Karpas-422 (cell line): ENCODE data around the gene SLC35F1. TPM values are rescaled to one million over a fixed set of nuclear protein-coding genes. Genes with fewer than 3 reads are reported as not detected.

Source experiments
- DNase-seq: peaks from one replicate; pipeline ENCODE4 v3.0.0-alpha.2; 2015
- H2AFZ ChIP-seq: fragments of 200-600 bp; sonication (generic); 2 replicates; pipeline ENCODE4 v1.6.1; 2014; ENCODE audit warnings: antibody characterized with exemption, low read length, mixed read lengths
- H3K27ac ChIP-seq: fragments of 200-600 bp; sonication (generic); 2 replicates; pipeline ENCODE4 v1.5.1; 2014; ENCODE audit warnings: mild to moderate bottlenecking, low read length, moderate library complexity
- H3K27me3 ChIP-seq: fragments of 200-600 bp; sonication (generic); 2 replicates; pipeline ENCODE4 v1.6.1; 2014; ENCODE audit warnings: low read length, mixed read lengths
- H3K36me3 ChIP-seq: fragments of 200-600 bp; sonication (generic); 2 replicates; pipeline ENCODE4 v1.6.1; 2014; ENCODE audit warnings: low read length, mixed read lengths; ENCODE audit not compliant: insufficient read depth
- H3K4me1 ChIP-seq: fragments of 200-600 bp; sonication (generic); 2 replicates; pipeline ENCODE4 v1.6.1; 2014; ENCODE audit warnings: mild to moderate bottlenecking, low read length, mixed read lengths
- H3K4me2 ChIP-seq: fragments of 200-600 bp; sonication (generic); 2 replicates; pipeline ENCODE4 v1.6.1; 2014; ENCODE audit warnings: low read length, low read depth, mild to moderate bottlenecking; ENCODE audit not compliant: poor library complexity, severe bottlenecking
- H3K4me3 ChIP-seq: fragments of 200-600 bp; sonication (generic); 2 replicates; pipeline ENCODE4 v1.5.1; 2014; ENCODE audit warnings: mild to moderate bottlenecking, antibody characterized with exemption, low read length, mixed read lengths
- H3K79me2 ChIP-seq: fragments of 200-600 bp; sonication (generic); 2 replicates; pipeline ENCODE4 v1.6.1; 2014; ENCODE audit warnings: mild to moderate bottlenecking, low read length, mixed read lengths
- H3K9ac ChIP-seq: fragments of 200-600 bp; sonication (generic); 2 replicates; pipeline ENCODE4 v1.6.0; 2014; ENCODE audit warnings: low read length
- H3K9me2 ChIP-seq: fragments of 200-600 bp; sonication (generic), shearing (Covaris generic); replicated peaks from 2 replicates; pipeline ENCODE4 v1.6.0; 2014; ENCODE audit warnings: mild to moderate bottlenecking, low read length, moderate library complexity; ENCODE audit not compliant: insufficient read depth
- H3K9me3 ChIP-seq: fragments of 300-700, 200-600 bp; sonication (generic); 2 replicates; pipeline ENCODE4 v1.6.1; 2014; ENCODE audit warnings: low read length, mixed read lengths
- H4K20me1 ChIP-seq: fragments of 200-600 bp; sonication (generic); 2 replicates; pipeline ENCODE4 v1.6.1; 2014; ENCODE audit warnings: mild to moderate bottlenecking, antibody characterized with exemption, low read length, low read depth; ENCODE audit not compliant: insufficient read depth
- total RNA-seq: library from RNA; depleted of rRNA; stranded (reverse); fragments of >200 nt; shearing (Covaris generic); gene quantifications from 2 replicates; pipeline ENCODE4 v1.2.3, GENCODE V29; 2014; ENCODE audit warnings: low replicate concordance

Gene SLC35F1
- total RNA-seq, 1 experiment from 2014 or later = not detected

GRCh38 chr6:118335325-118335816, 428.3 kb downstream of the SLC35F1 start:
- Histone ChIP-seq H3K79me2 (no peaks in the 10 kb centered on the region), H3K9me3 (no peaks in the 10 kb centered on the region), H3K9ac (no peak overlapping the region), H3K4me3 (no peak overlapping the region), H3K36me3 (no peaks in the 10 kb centered on the region), H3K4me1 (no peaks in the 10 kb centered on the region), H3K27me3 (no peaks in the 10 kb centered on the region), H3K9me2 (no peaks in the 10 kb centered on the region), H2AFZ (no peak overlapping the region), H4K20me1 (no peaks in the 10 kb centered on the region), H3K4me2 (no peak overlapping the region), H3K27ac (no peak overlapping the region)
- DNase-seq = no peak

DNA sequence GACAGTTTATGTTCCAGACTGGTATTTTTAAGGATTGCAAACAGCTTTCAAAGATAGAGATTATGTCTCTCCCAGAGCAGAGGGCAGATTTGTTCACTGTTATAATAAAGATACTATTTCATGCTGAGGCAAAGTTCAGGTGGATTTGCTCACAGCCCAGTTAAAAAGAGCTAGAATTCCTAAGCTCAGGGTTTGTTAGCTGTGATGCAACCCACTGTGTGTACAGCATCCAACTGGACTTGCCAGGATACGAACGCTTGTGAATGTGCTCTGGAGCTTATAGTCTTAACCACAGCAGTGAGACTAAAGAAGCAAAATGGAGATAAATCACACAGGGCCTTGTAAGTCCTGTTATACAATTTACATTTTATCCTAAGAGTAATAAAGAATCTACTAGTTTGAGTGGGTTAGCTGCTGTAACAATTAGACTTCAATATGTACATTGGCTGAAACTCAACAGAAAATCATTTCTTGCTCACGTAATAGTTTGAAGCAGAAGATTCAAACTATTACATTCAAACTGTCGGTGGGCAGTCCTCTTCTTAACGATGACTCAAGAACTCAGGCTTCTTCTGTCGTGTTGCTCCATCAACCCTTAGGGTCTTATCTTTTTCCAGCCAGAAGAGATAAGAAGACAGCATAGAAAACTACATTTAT, 437.1 kb downstream of the SLC35F1 start:
- H3K79me2 ChIP-seq = no peaks in the 10 kb centered on the region
- DNase-seq = no peak
- H3K27ac ChIP-seq = no peak overlapping the region
- H3K4me3 ChIP-seq = no peak overlapping the region
- H3K4me1 ChIP-seq = no peaks in the 10 kb centered on the region
- H3K9me3 ChIP-seq = no peaks in the 10 kb centered on the region
- H3K27me3 ChIP-seq = no peaks in the 10 kb centered on the region
- no peak overlapping the region for H3K4me2 ChIP-seq
- no peaks in the 10 kb centered on the region for H4K20me1 ChIP-seq
- no peak overlapping the region for H2AFZ ChIP-seq
- no peaks in the 10 kb centered on the region for H3K36me3 ChIP-seq
- no peak overlapping the region for H3K9ac ChIP-seq
- no peaks in the 10 kb centered on the region for H3K9me2 ChIP-seq

DNA sequence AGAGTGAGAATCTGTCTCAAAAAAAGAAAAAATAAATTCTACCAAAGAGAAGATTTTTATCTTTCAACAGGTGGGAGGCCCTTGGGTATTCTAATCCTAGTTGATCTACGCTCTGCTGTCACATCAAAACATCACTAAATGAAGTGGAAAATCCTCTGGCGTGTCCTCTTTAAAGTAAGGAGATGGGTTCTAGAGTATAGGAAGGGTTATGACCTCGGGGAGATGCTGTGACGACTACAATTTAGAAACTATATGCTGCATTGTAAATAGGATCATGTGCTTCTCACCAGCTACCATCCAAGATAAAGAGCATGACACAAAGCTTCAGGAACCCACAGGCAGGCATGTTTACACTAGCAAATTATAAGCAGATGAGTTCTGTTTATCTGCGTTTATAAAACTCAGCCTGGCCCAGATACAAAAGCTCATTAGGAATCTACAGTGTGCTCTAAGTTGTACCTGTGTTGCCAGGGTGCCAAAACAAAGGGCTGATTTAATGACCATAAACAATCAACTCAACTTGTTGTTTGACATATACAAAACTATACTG, 443.9 kb downstream of the SLC35F1 start:
- Histone ChIP-seq H2AFZ (no peak overlapping the region), H3K27ac (no peak overlapping the region), H3K9me3 (no peaks in the 10 kb centered on the region), H3K9ac (no peak overlapping the region), H4K20me1 (no peaks in the 10 kb centered on the region), H3K36me3 (no peaks in the 10 kb centered on the region), H3K79me2 (no peaks in the 10 kb centered on the region), H3K4me3 (no peak overlapping the region), H3K4me2 (no peak overlapping the region), H3K9me2 (no peaks in the 10 kb centered on the region), H3K27me3 (no peaks in the 10 kb centered on the region), H3K4me1 (no peaks in the 10 kb centered on the region)
- no peak for DNase-seq

- Histone ChIP-seq H2AFZ (no peak overlapping the region), H3K79me2 (no peaks in the 10 kb centered on the region), H3K4me2 (no peak overlapping the region), H4K20me1 (no peaks in the 10 kb centered on the region), H3K27me3 (no peaks in the 10 kb centered on the region), H3K36me3 (no peaks in the 10 kb centered on the region), H3K27ac (no peak overlapping the region), H3K9ac (no peak overlapping the region), H3K9me3 (no peaks in the 10 kb centered on the region), H3K4me1 (no peaks in the 10 kb centered on the region), H3K9me2 (no peaks in the 10 kb centered on the region), H3K4me3 (no peak overlapping the region)
- DNase-seq = no peak
Observed at GRCh38 chr6:118353564-118353963, 446.5 kb downstream of the SLC35F1 start.

DNA sequence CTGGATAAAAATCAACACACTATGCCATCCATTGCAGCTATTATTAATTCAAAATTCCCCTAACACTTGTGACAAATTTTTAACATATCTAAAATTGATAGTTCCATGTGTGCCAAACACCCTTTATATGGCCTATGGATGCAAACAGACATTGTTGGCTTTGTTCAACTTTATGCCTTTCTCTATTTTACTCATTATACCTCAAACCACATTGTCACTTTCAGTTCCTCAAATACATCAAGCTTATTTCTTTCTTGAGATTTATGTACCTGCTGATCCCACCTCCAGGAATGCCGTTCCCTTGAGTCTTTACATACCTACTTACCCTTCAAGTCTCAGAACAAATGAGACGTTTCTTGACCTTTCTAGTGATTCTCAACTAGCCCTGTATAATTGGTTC, 447.6 kb downstream of the SLC35F1 start:
- Histone ChIP-seq H3K27me3 (no peaks in the 10 kb centered on the region), H3K9ac (no peak overlapping the region), H2AFZ (no peak overlapping the region), H3K9me3 (no peaks in the 10 kb centered on the region), H3K36me3 (no peaks in the 10 kb centered on the region), H3K4me1 (no peaks in the 10 kb centered on the region), H4K20me1 (no peaks in the 10 kb centered on the region), H3K4me3 (no peak overlapping the region), H3K27ac (no peak overlapping the region), H3K79me2 (no peaks in the 10 kb centered on the region), H3K4me2 (no peak overlapping the region), H3K9me2 (no peaks in the 10 kb centered on the region)
- no peak for DNase-seq

- no peaks in the 10 kb centered on the region for H3K9me2 ChIP-seq
- H3K9me3 ChIP-seq = no peaks in the 10 kb centered on the region
- no peaks in the 10 kb centered on the region for H3K36me3 ChIP-seq
- no peak overlapping the region for H3K4me2 ChIP-seq
- no peak overlapping the region for H3K4me3 ChIP-seq
- no peaks in the 10 kb centered on the region for H3K4me1 ChIP-seq
- no peak overlapping the region for H2AFZ ChIP-seq
- H3K9ac ChIP-seq = no peak overlapping the region
- no peak for DNase-seq
- H4K20me1 ChIP-seq = no peaks in the 10 kb centered on the region
- no peak overlapping the region for H3K27ac ChIP-seq
- no peaks in the 10 kb centered on the region for H3K27me3 ChIP-seq
- H3K79me2 ChIP-seq = no peaks in the 10 kb centered on the region
Observed at GRCh38 chr6:118356054-118356453, 449.0 kb downstream of the SLC35F1 start.

DNA sequence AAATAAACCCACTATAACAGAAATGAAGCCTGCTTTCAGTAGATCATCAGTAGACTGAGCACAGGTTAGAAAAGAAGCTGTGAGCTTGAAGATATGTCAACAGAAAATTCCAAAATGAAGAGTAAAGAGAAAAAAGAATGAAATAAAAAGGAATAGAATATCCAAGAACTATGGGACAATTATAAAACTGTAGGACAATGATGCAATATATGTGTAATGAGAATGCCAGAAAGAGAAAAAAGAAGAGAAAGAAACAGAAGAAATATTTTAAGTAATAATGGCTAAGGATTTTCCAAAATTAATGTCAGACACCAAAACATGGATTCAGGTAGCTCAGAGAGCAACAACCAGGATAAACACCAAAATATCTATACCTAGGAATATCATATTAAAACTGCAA, 449.6 kb downstream of the SLC35F1 start:
- Histone ChIP-seq H2AFZ (no peak overlapping the region), H3K4me1 (no peaks in the 10 kb centered on the region), H3K36me3 (no peaks in the 10 kb centered on the region), H3K27me3 (no peaks in the 10 kb centered on the region), H3K9ac (no peak overlapping the region), H3K9me2 (no peaks in the 10 kb centered on the region), H3K79me2 (no peaks in the 10 kb centered on the region), H4K20me1 (no peaks in the 10 kb centered on the region), H3K4me3 (no peak overlapping the region), H3K9me3 (no peaks in the 10 kb centered on the region), H3K4me2 (no peak overlapping the region), H3K27ac (no peak overlapping the region)
- no peak for DNase-seq
